SU-DHL-6 (cell line): ENCODE results near the gene SOBP.

Source experiments
- CTCF ChIP-seq: fragments of 200-600 bp; sonication (generic); IDR thresholded peaks from one replicate; pipeline ENCODE4 v1.5.1; 2017; ENCODE audit warnings: antibody characterized with exemption, mild to moderate bottlenecking, low read length, moderate library complexity; ENCODE audit not compliant: insufficient read depth, poor library complexity, severe bottlenecking
- EZH2phosphoT487 ChIP-seq: fragments of 200-600 bp; sonication (generic), shearing (Covaris generic); conservative IDR thresholded peaks from 2 replicates; pipeline ENCODE4 v1.6.1; 2018; ENCODE audit warnings: mild to moderate bottlenecking, antibody characterized with exemption, low read length, moderate library complexity, mixed read lengths

GRCh38 chr6:107538856-107539387 lies 49.0 kb downstream of the SOBP start:
- TF ChIP-seq CTCF (no peak), EZH2phosphoT487 (no peak)
